Measurements from ENCODE around the gene EXOSC10.

EXOSC10 gene

DNA sequence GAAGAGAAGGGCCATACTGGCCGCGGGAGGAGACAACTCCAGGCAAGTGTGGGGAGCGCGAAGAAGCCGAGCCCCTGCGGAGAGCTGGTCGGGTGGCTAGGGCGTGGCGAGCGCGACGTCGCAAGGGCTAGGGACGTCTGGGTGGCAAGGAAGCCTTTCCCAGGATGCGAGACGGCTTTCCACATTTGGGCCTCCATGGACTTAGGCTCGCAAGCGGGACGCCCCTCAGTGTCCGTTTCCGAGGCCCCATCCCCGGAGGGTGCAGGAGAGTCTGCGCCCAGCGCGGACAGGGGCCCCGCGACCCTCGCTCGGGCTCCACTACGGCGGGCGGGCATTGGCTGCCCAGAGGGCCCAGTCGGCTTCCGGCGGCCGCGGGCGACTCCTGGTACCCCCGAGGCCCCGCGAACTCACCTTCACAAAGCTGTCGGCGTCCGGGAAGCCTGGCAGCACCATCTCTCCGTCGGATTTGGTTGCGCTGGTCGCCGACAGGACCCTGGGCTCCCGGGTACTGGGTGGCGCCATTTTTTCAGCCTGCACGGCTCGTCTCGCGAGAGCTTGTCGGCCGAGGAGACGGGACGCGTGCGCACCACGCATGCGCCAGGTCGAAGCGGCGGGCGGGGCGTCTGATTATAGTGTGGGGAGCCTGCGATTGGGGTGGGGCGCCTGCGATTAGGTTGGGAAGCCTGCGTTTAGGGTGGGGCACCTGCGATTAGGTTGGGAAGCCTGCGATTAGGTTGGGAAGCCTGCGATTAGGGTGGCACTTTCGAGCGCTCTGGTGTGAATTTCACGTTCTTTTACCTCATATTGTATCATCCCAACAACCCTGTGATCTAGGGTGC lies at the start of gene EXOSC10 (continued):
- TF ChIP-seq, protein P1, sequence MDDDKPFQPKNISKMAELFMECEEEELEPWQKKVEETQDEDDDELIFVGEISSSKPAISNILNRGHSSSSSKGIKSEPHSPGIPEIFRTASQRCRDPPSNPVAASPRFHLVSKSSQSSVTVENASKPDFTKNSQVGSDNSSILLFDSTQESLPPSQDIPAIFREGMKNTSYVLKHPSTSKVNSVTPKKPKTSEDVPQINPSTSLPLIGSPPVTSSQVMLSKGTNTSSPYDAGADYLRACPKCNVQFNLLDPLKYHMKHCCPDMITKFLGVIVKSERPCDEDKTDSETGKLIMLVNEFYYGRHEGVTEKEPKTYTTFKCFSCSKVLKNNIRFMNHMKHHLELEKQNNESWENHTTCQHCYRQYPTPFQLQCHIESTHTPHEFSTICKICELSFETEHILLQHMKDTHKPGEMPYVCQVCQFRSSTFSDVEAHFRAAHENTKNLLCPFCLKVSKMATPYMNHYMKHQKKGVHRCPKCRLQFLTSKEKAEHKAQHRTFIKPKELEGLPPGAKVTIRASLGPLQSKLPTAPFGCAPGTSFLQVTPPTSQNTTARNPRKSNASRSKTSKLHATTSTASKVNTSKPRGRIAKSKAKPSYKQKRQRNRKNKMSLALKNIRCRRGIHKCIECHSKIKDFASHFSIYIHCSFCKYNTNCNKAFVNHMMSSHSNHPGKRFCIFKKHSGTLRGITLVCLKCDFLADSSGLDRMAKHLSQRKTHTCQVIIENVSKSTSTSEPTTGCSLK (tag by site-specific recombination; IDR thresholded peaks at IDR 0.05), result no peak
- TF ChIP-seq, protein P2, sequence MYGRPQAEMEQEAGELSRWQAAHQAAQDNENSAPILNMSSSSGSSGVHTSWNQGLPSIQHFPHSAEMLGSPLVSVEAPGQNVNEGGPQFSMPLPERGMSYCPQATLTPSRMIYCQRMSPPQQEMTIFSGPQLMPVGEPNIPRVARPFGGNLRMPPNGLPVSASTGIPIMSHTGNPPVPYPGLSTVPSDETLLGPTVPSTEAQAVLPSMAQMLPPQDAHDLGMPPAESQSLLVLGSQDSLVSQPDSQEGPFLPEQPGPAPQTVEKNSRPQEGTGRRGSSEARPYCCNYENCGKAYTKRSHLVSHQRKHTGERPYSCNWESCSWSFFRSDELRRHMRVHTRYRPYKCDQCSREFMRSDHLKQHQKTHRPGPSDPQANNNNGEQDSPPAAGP (tag by site-specific recombination; IDR thresholded peaks at IDR 0.05), result peak; percentile 19; the same call in 1 of the 2 replicates
- TF ChIP-seq ZNF670 (tag by site-specific recombination; IDR thresholded peaks at IDR 0.05; ENCODE audit: low read depth) (no peak), RBAK (tag by site-specific recombination; IDR thresholded peaks at IDR 0.05) (no peak), ZBTB20 (tag by site-specific recombination; IDR thresholded peaks at IDR 0.05) (peak; percentile 91), ZNF549 (tag by site-specific recombination; IDR thresholded peaks at IDR 0.05) (no peak), FEZF1 (tag by site-specific recombination; IDR thresholded peaks at IDR 0.05) (no peak), MZF1 (tag by site-specific recombination; IDR thresholded peaks at IDR 0.05; ENCODE audit: borderline replicate concordance) (no peak), ZNF791 (tag by site-specific recombination; IDR thresholded peaks at IDR 0.05) (no peak), ZNF133 (tag by site-specific recombination; IDR thresholded peaks at IDR 0.05) (no peak), ZNF16 (tag by site-specific recombination; IDR thresholded peaks at IDR 0.05; ENCODE audit: low read depth) (no peak), GLI2 (tag by site-specific recombination; IDR thresholded peaks at IDR 0.05; ENCODE audit: borderline replicate concordance, low read depth) (no peak), ZNF626 (tag by site-specific recombination; IDR thresholded peaks at IDR 0.05) (no peak), ZNF223 (tag by site-specific recombination; IDR thresholded peaks at IDR 0.05) (no peak), ZNF146 (tag by site-specific recombination; IDR thresholded peaks at IDR 0.05) (no peak), KLF10 (tag by site-specific recombination; IDR thresholded peaks at IDR 0.05) (0 out of 2 replicates have a peak, but pooled peaks have one; percentile 10), ZFHX2 (tag by site-specific recombination; conservative IDR thresholded peaks at IDR 0.05) (no peak), ZNF677 (tag by site-specific recombination; IDR thresholded peaks at IDR 0.05) (no peak), ZNF433 (tag by site-specific recombination; IDR thresholded peaks at IDR 0.05; ENCODE audit: low read depth) (no peak), TCF7L2 (IDR thresholded peaks at IDR 0.05; ENCODE audit: borderline replicate concordance, low read depth, low read length) (no peak), KLF7 (tag by site-specific recombination; IDR thresholded peaks at IDR 0.05; ENCODE audit: borderline replicate concordance) (peak; percentile 90)
- TF ChIP-seq, protein P3, sequence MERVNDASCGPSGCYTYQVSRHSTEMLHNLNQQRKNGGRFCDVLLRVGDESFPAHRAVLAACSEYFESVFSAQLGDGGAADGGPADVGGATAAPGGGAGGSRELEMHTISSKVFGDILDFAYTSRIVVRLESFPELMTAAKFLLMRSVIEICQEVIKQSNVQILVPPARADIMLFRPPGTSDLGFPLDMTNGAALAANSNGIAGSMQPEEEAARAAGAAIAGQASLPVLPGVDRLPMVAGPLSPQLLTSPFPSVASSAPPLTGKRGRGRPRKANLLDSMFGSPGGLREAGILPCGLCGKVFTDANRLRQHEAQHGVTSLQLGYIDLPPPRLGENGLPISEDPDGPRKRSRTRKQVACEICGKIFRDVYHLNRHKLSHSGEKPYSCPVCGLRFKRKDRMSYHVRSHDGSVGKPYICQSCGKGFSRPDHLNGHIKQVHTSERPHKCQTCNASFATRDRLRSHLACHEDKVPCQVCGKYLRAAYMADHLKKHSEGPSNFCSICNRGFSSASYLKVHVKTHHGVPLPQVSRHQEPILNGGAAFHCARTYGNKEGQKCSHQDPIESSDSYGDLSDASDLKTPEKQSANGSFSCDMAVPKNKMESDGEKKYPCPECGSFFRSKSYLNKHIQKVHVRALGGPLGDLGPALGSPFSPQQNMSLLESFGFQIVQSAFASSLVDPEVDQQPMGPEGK (tag by site-specific recombination; IDR thresholded peaks at IDR 0.05), result peak; percentile 94
- TF ChIP-seq, protein P4, sequence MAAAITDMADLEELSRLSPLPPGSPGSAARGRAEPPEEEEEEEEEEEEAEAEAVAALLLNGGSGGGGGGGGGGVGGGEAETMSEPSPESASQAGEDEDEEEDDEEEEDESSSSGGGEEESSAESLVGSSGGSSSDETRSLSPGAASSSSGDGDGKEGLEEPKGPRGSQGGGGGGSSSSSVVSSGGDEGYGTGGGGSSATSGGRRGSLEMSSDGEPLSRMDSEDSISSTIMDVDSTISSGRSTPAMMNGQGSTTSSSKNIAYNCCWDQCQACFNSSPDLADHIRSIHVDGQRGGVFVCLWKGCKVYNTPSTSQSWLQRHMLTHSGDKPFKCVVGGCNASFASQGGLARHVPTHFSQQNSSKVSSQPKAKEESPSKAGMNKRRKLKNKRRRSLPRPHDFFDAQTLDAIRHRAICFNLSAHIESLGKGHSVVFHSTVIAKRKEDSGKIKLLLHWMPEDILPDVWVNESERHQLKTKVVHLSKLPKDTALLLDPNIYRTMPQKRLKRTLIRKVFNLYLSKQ (tag by site-specific recombination; IDR thresholded peaks at IDR 0.05; ENCODE audit: borderline replicate concordance), result no peak
- TF ChIP-seq, protein P5, sequence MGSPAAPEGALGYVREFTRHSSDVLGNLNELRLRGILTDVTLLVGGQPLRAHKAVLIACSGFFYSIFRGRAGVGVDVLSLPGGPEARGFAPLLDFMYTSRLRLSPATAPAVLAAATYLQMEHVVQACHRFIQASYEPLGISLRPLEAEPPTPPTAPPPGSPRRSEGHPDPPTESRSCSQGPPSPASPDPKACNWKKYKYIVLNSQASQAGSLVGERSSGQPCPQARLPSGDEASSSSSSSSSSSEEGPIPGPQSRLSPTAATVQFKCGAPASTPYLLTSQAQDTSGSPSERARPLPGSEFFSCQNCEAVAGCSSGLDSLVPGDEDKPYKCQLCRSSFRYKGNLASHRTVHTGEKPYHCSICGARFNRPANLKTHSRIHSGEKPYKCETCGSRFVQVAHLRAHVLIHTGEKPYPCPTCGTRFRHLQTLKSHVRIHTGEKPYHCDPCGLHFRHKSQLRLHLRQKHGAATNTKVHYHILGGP (tag by site-specific recombination; IDR thresholded peaks at IDR 0.05), result no peak
- TF ChIP-seq, protein P6, sequence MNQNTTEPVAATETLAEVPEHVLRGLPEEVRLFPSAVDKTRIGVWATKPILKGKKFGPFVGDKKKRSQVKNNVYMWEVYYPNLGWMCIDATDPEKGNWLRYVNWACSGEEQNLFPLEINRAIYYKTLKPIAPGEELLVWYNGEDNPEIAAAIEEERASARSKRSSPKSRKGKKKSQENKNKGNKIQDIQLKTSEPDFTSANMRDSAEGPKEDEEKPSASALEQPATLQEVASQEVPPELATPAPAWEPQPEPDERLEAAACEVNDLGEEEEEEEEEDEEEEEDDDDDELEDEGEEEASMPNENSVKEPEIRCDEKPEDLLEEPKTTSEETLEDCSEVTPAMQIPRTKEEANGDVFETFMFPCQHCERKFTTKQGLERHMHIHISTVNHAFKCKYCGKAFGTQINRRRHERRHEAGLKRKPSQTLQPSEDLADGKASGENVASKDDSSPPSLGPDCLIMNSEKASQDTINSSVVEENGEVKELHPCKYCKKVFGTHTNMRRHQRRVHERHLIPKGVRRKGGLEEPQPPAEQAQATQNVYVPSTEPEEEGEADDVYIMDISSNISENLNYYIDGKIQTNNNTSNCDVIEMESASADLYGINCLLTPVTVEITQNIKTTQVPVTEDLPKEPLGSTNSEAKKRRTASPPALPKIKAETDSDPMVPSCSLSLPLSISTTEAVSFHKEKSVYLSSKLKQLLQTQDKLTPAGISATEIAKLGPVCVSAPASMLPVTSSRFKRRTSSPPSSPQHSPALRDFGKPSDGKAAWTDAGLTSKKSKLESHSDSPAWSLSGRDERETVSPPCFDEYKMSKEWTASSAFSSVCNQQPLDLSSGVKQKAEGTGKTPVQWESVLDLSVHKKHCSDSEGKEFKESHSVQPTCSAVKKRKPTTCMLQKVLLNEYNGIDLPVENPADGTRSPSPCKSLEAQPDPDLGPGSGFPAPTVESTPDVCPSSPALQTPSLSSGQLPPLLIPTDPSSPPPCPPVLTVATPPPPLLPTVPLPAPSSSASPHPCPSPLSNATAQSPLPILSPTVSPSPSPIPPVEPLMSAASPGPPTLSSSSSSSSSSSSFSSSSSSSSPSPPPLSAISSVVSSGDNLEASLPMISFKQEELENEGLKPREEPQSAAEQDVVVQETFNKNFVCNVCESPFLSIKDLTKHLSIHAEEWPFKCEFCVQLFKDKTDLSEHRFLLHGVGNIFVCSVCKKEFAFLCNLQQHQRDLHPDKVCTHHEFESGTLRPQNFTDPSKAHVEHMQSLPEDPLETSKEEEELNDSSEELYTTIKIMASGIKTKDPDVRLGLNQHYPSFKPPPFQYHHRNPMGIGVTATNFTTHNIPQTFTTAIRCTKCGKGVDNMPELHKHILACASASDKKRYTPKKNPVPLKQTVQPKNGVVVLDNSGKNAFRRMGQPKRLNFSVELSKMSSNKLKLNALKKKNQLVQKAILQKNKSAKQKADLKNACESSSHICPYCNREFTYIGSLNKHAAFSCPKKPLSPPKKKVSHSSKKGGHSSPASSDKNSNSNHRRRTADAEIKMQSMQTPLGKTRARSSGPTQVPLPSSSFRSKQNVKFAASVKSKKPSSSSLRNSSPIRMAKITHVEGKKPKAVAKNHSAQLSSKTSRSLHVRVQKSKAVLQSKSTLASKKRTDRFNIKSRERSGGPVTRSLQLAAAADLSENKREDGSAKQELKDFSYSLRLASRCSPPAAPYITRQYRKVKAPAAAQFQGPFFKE (tag by site-specific recombination; IDR thresholded peaks at IDR 0.05; ENCODE audit: borderline replicate concordance), result no peak

All from HEK293 (cell line).